ENCODE results near the gene BLVRB. TPM values are rescaled to one million over a fixed set of nuclear protein-coding genes. Genes with fewer than 3 reads are reported as not detected.

BLVRB gene
- total RNA-seq, 1 experiment from 2014 or later = 113 TPM

- ChIA-PET RAD21 (ENCODE audit: low non-redundant PET in 1 of 2, low total read pairs in 2 of 2, uncharacterized antibody in 2 of 2, unreplicated experiment in 2 of 2) (interaction anchor here (0.6 to 1.4 kb wide), 5 partner anchors 10 to 110 kb away, joined by 3 to 5 read pairs (median 3); no protein-coding TSS in a partner anchor), CTCF (interaction anchor here (0.7 to 2.1 kb wide), 19 partner anchors 8 to 226 kb away, joined by 3 to 21 read pairs (median 5); partner anchors contain the start of gene BLVRB), POLR2A (interaction anchor here (0.7 to 2.4 kb wide), 10 partner anchors 10 to 996 kb away, joined by 3 to 14 read pairs (median 4); partner anchors contain the start of genes BLVRB, LTBP4 and SERTAD3)
- H3K4me3 ChIP-seq (replicated peaks in 1 of 2; ENCODE audit: low read depth in 1 of 2, low read length in 2 of 2) = peak overlapping the region; percentile 53 to 60
- no peaks in the 10 kb centered on the region for H3K9me3 ChIP-seq (ENCODE audit: control insufficient read depth in 1 of 2, insufficient read depth in 1 of 2, low read depth in 1 of 2, low read length in 2 of 2)
- DNase-seq (ENCODE audit: low read depth, low spot score) = no peak
- intact Hi-C loops (cut with micrococcal nuclease) = loop anchor here (5.0 kb wide), 1 partner anchor 182 kb away; the partner anchor contains the start of gene LTBP4
- no peaks in the 10 kb centered on the region for H3K9me2 ChIP-seq (ENCODE audit: insufficient read depth)
- no peaks in the 10 kb centered on the region for H3K27me3 ChIP-seq (ENCODE audit: insufficient read depth, low read length)
- TF ChIP-seq SP1 (IDR thresholded peaks at IDR 0.05; ENCODE audit: low read depth) (no peak), JUND (IDR thresholded peaks at IDR 0.05) (no peak), POLR2A (IDR thresholded peaks at IDR 0.05; ENCODE audit: borderline replicate concordance, extremely low read depth, insufficient read depth, insufficient read length) (no peak), EGR1 (IDR thresholded peaks at IDR 0.05; ENCODE audit: low read depth) (no peak), YY1 (IDR thresholded peaks at IDR 0.05; ENCODE audit: extremely low read depth, insufficient replicate concordance, low read depth, low read length) (no peak), RAD21 (IDR thresholded peaks at IDR 0.05; ENCODE audit: low read depth) (no peak), CTCF (IDR thresholded peaks at IDR 0.05 in 2 of 3, conservative IDR thresholded peaks at IDR 0.05 in 1 of 3; ENCODE audit: borderline replicate concordance in 1 of 3, insufficient read depth in 1 of 3, low read depth in 2 of 3, low read length in 2 of 3) (no peak), SRF (IDR thresholded peaks at IDR 0.05; ENCODE audit: low read depth) (no peak), POLR2AphosphoS5 (IDR thresholded peaks at IDR 0.05; ENCODE audit: low read depth, low read length) (no peak), TCF7L2 (IDR thresholded peaks at IDR 0.05; ENCODE audit: borderline replicate concordance, extremely low read depth, insufficient read depth, insufficient read length) (no peak), ZFX (IDR thresholded peaks at IDR 0.05) (no peak), EZH2 (IDR thresholded peaks at IDR 0.05) (no peak), SIN3A (IDR thresholded peaks at IDR 0.05; ENCODE audit: low read depth) (no peak)
- peak overlapping the region; percentile 90 for H3K9ac ChIP-seq (ENCODE audit: low read length)
- peaks cover 35% of the 10 kb centered on the region for H3K79me2 ChIP-seq (ENCODE audit: insufficient read depth, low read length)
- H4K20me1 ChIP-seq (ENCODE audit: insufficient read depth) = no peaks in the 10 kb centered on the region
- peaks cover 5 to 13% of the 10 kb centered on the region in 2 experiments; a peak in 2 of 4 replicates for H3K36me3 ChIP-seq (ENCODE audit: control insufficient read depth in 1 of 2, insufficient read depth in 2 of 2, low read length in 2 of 2)
- H3K27ac ChIP-seq (ENCODE audit: low read depth, low read length) = peak overlapping the region; percentile 99
- peak overlapping the region; percentile 96 for H3K4me2 ChIP-seq (ENCODE audit: low read length)
- no TSS peak for BruUV-seq (replicated peaks)
- no peak overlapping the region for H2AFZ ChIP-seq (ENCODE audit: low read depth, low read length, poor library complexity, severe bottlenecking)
- peaks cover 43 to 85% of the 10 kb centered on the region in 2 experiments for H3K4me1 ChIP-seq (ENCODE audit: control insufficient read depth in 1 of 2, insufficient read depth in 2 of 2, low read length in 2 of 2)
- ATAC-seq = no peak
These were observed 45.1 kb downstream of the BLVRB start for GRCh38 chr19:40420451-40420765.
